Suprapubic skin (tissue), 3 donors: ENCODE results near the gene RMI2.

Source experiments
- EP300 ChIP-seq: sonication (generic); formaldehyde crosslinking; IDR thresholded peaks from one replicate; pipeline ENCODE4 v1.6.1; 2017; ENCODE audit warnings: antibody characterized with exemption
- POLR2A ChIP-seq, 2 donors: fragments of 450-650 bp; IDR thresholded peaks; one replicate each; pipeline ENCODE4 v1.6.1; 2017; ENCODE audit warnings: antibody characterized with exemption in 2 of 2, mild to moderate bottlenecking in 2 of 2, moderate library complexity in 2 of 2
- TF ChIP-seq, protein P1 (sequence below), 2 donors: fragments of 200-600 bp in 1 of 2; fragments of 450-650 bp in 1 of 2; sonication (generic) in 1 of 2; IDR thresholded peaks; one replicate each; pipeline ENCODE4 v1.5.1; 2016 to 2019; ENCODE audit warnings: antibody characterized with exemption in 2 of 2, mild to moderate bottlenecking in 1 of 2, moderate library complexity in 1 of 2

DNA sequence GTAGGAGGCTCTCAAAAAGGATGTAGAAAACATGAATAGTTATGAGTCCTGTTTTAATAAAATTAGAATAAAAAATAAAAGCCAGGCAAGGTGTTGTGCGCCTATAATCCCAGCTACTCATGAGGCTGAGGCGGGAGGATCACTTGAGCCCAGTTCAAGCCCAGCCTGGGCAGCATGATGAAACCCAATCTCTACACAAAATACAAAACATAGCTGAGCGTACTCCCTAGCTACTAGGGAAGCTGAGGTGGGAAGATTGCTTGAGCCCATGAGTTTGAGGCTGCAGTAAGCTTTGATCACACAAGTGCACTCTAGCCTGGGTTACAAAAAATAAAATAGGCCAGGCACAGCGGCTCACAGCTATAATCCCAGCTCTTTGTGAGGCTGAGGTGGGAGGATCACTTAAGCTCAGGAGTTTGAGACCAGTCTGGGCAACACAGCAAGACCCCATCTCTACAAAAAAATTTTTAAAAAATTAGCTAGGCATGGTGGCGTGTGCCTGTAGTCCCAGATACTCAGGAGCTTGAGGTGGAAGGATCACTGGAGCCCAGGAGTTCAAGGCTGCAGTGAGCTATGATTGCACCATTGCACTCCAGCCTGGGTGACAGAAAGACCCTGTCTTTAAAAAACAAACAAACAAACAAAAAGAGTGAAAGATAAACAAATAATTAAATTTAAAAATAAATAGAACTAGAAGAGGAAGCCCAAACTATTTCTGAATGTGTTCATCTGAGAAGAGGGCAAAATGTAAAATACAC is 46.9 kb upstream of the RMI2 start:
- TF ChIP-seq POLR2A (IDR thresholded peaks at IDR 0.05) (no peak), EP300 (no peak)
- TF ChIP-seq, protein P1, sequence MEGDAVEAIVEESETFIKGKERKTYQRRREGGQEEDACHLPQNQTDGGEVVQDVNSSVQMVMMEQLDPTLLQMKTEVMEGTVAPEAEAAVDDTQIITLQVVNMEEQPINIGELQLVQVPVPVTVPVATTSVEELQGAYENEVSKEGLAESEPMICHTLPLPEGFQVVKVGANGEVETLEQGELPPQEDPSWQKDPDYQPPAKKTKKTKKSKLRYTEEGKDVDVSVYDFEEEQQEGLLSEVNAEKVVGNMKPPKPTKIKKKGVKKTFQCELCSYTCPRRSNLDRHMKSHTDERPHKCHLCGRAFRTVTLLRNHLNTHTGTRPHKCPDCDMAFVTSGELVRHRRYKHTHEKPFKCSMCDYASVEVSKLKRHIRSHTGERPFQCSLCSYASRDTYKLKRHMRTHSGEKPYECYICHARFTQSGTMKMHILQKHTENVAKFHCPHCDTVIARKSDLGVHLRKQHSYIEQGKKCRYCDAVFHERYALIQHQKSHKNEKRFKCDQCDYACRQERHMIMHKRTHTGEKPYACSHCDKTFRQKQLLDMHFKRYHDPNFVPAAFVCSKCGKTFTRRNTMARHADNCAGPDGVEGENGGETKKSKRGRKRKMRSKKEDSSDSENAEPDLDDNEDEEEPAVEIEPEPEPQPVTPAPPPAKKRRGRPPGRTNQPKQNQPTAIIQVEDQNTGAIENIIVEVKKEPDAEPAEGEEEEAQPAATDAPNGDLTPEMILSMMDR (IDR thresholded peaks at IDR 0.05), result no peak
